K562 (cell line): ENCODE results near the gene INPP5D. TPM values are rescaled to one million over a fixed set of nuclear protein-coding genes. Genes with fewer than 3 reads are reported as not detected.

ENCODE experiments used
- ASH1L ChIP-seq: fragments of 450-650 bp; IDR thresholded peaks from 2 replicates; pipeline ENCODE4 v1.6.1; 2018; ENCODE audit warnings: borderline replicate concordance, mild to moderate bottlenecking, low read depth; ENCODE audit not compliant: partially characterized antibody
- ATF4 ChIP-seq: fragments of 450-650 bp; formaldehyde crosslinking; IDR thresholded peaks from 2 replicates; pipeline ENCODE4 v1.4.0; 2022; ENCODE audit warnings: mild to moderate bottlenecking, moderate library complexity
- BACH1 ChIP-seq: fragments of 200-800 bp; sonication (Bioruptor generic); IDR thresholded peaks from 2 replicates; pipeline ENCODE4 v1.6.1; 2016; ENCODE audit warnings: missing genetic modification characterization, missing compliant biosample characterization
- CBX5 ChIP-seq: IDR thresholded peaks from 2 replicates; pipeline ENCODE4 v1.6.1; 2014; ENCODE audit warnings: low read depth, borderline replicate concordance
- CC2D1A ChIP-seq: fragments of 450-650 bp; IDR thresholded peaks from 2 replicates; pipeline ENCODE4 v1.6.1; 2017; ENCODE audit warnings: mild to moderate bottlenecking
- CREB3L1 ChIP-seq: fragments of 450-650 bp; IDR thresholded peaks from 2 replicates; pipeline ENCODE4 v1.6.1; 2014; ENCODE audit warnings: low read depth, mild to moderate bottlenecking, moderate library complexity, borderline replicate concordance
- CXXC5 ChIP-seq: fragments of 250-450 bp; sonication (Bioruptor Pico); IDR thresholded peaks from 2 replicates; pipeline ENCODE4 v1.8.0; 2022; ENCODE audit warnings: inconsistent platforms, mild to moderate bottlenecking, moderate library complexity
- DEAF1 ChIP-seq: fragments of 450-650 bp; formaldehyde crosslinking; IDR thresholded peaks from 2 replicates; pipeline ENCODE4 v1.4.0; 2020; ENCODE audit warnings: mild to moderate bottlenecking, moderate library complexity
- KLF1 ChIP-seq: fragments of 450-650 bp; IDR thresholded peaks from 2 replicates; pipeline ENCODE4 v1.6.1; 2016; ENCODE audit warnings: missing genetic modification characterization, missing compliant biosample characterization
- MAX ChIP-seq: sonication (generic); formaldehyde crosslinking; IDR thresholded peaks from 2 replicates; pipeline ENCODE4 v1.9.0; 2022; ENCODE audit warnings: mild to moderate bottlenecking, missing genetic modification reagents
- MAZ ChIP-seq, 2 experiments: fragments of 450-650 bp in 1 of 2; sonication (generic) in 1 of 2; formaldehyde crosslinking; IDR thresholded peaks in 1 of 2; conservative IDR thresholded peaks in 1 of 2; 2 replicates each; pipeline versions ENCODE4 v1.4.0 to v1.5.0; 2020; ENCODE audit warnings: mild to moderate bottlenecking in 1 of 2, missing genetic modification reagents in 1 of 2
- MNT ChIP-seq, 2 experiments: fragments of 450-650 bp; conservative IDR thresholded peaks; 2 replicates each; pipeline ENCODE4 v1.6.1; 2017; ENCODE audit warnings: mild to moderate bottlenecking in 2 of 2, moderate library complexity in 2 of 2
- NCOR1 ChIP-seq: fragments of 450-650 bp; IDR thresholded peaks from 2 replicates; pipeline ENCODE4 v1.6.1; 2016; ENCODE audit warnings: mild to moderate bottlenecking, moderate library complexity
- RB1 ChIP-seq: fragments of 450-650 bp; IDR thresholded peaks from 2 replicates; pipeline ENCODE4 v1.6.1; 2017; ENCODE audit warnings: low read depth, mild to moderate bottlenecking
- RBM22 ChIP-seq: fragments of 200-400 bp; formaldehyde crosslinking; IDR thresholded peaks from 2 replicates; pipeline ENCODE4 v1.6.1; 2018; ENCODE audit warnings: low read length, low read depth; ENCODE audit not compliant: poor library complexity, severe bottlenecking
- SOX6 ChIP-seq: fragments of 450-650 bp; IDR thresholded peaks from 2 replicates; pipeline ENCODE4 v1.6.1; 2014; ENCODE audit warnings: mild to moderate bottlenecking
- USF2 ChIP-seq: sonication (generic); formaldehyde crosslinking; IDR thresholded peaks from 2 replicates; pipeline ENCODE4 v1.5.0; 2020; ENCODE audit warnings: missing genetic modification reagents
- ZNF639 ChIP-seq, 2 experiments: fragments of 200-800 bp in 1 of 2; sonication (Bioruptor generic) in 1 of 2; sonication (generic) in 1 of 2; formaldehyde crosslinking in 1 of 2; IDR thresholded peaks in 1 of 2; conservative IDR thresholded peaks in 1 of 2; 2 replicates each; pipeline versions ENCODE4 v1.5.0 to v1.6.1; 2016 to 2020; ENCODE audit warnings: missing compliant biosample characterization in 1 of 2, missing genetic modification characterization in 1 of 2, missing genetic modification reagents in 1 of 2
- ZNF830 ChIP-seq: fragments of 250-450 bp; sonication (Bioruptor Pico); IDR thresholded peaks from 2 replicates; pipeline ENCODE4 v1.5.0; 2021; ENCODE audit warnings: mild to moderate bottlenecking
- polyA plus RNA-seq, 8 experiments: library from polyadenylated mRNA; depleted of rRNA in 4 of 8; stranded (reverse) in 5 of 8; unstranded in 3 of 8; fragments of >200 nt; fragmentation: Nextera tagmentation in 2 of 8; fragmentation: Illumina TruSeq in 1 of 8; extraction: Ambion mirVana in 2 of 8; extraction: Trizol in 1 of 8; gene quantifications; 2 replicates each; pipeline versions ENCODE4 v1.2.1 to v1.2.3, GENCODE V29; 2011 to 2014; ENCODE audit warnings: inconsistent platforms in 1 of 8, missing spikeins in 1 of 8
- total RNA-seq, 7 experiments: library from RNA; depleted of rRNA in 6 of 7; stranded (reverse); fragments of >200 nt in 6 of 7; fragmentation: Illumina TruSeq in 2 of 7; extraction: Trizol in 2 of 7; gene quantifications; 2 replicates each; pipeline versions ENCODE4 v1.2.1 to v1.2.3, GENCODE V29; 2011 to 2021; ENCODE audit warnings: low replicate concordance in 1 of 7

INPP5D gene
- total and polyA plus RNA-seq, 9 of the 15 experiments (the other 6 are each of a cell fraction or from before 2014, with no cell fraction given), result 0.55 to 6.2 (median 2.2) TPM

GRCh38 chr2:233217892-233218377 lies 157.8 kb downstream of the INPP5D start (continued):
- TF ChIP-seq NCOR1 (peak; percentile 81), RBM22 (no peak), USF2 (CRISPR knock-in tag) (peak; percentile 12; the same call in 1 of the 2 replicates), MNT (conservative IDR thresholded peaks at IDR 0.05) (peak; percentile 65 to 69; a peak in 3 of 4 replicates), DEAF1 (CRISPR knock-in tag) (no peak), MAX (CRISPR knock-in tag) (peak; percentile 64), BACH1 (tag) (peak; percentile 68; the same call in 1 of the 2 replicates), CREB3L1 (peak; percentile 97), ZNF639 (CRISPR knock-in tag; conservative IDR thresholded peaks at IDR 0.05 in 1 of 2, IDR thresholded peaks at IDR 0.05 in 1 of 2) (peak in 1 of 2 experiments; percentile 89; a peak in 2 of 4 replicates), ASH1L (no peak), RB1 (no peak), KLF1 (tag) (no peak), ZNF830 (no peak), CC2D1A (peak; percentile 15; the same call in 1 of the 2 replicates), MAZ (CRISPR knock-in tag; conservative IDR thresholded peaks at IDR 0.05 in 1 of 2, IDR thresholded peaks at IDR 0.05 in 1 of 2) (0 out of 4 replicates have a peak, but pooled peaks of 1 of the 2 experiments have one; percentile 49), ATF4 (CRISPR knock-in tag) (peak; percentile 42; the same call in 1 of the 2 replicates), CXXC5 (CRISPR knock-in tag) (peak; percentile 82), CBX5 (no peak), SOX6 (no peak)
